HepG2 (cell line): ENCODE data around the gene UXS1. TPM values are rescaled to one million over a fixed set of nuclear protein-coding genes. Genes with fewer than 3 reads are reported as not detected.

Experiments
- ARNTL ChIP-seq: sonication (generic); formaldehyde crosslinking; IDR thresholded peaks from 2 replicates; pipeline ENCODE4 v1.4.0; 2020; ENCODE audit warnings: mild to moderate bottlenecking, missing genetic modification reagents
- BORCS8-MEF2B ChIP-seq: sonication (generic); formaldehyde crosslinking; IDR thresholded peaks from 2 replicates; pipeline ENCODE4 v1.8.0; 2022; ENCODE audit warnings: mild to moderate bottlenecking, missing genetic modification reagents
- CENPX ChIP-seq: sonication (generic); formaldehyde crosslinking; IDR thresholded peaks from 2 replicates; pipeline ENCODE4 v1.9.0; 2021; ENCODE audit warnings: mild to moderate bottlenecking, missing genetic modification reagents, moderate library complexity
- DMTF1 ChIP-seq: sonication (generic); formaldehyde crosslinking; IDR thresholded peaks from 2 replicates; pipeline ENCODE4 v1.4.0; 2020; ENCODE audit warnings: mild to moderate bottlenecking, missing genetic modification reagents
- GLI4 ChIP-seq: sonication (generic); formaldehyde crosslinking; IDR thresholded peaks from 2 replicates; pipeline ENCODE4 v1.5.1; 2020; ENCODE audit warnings: missing genetic modification reagents, mild to moderate bottlenecking, moderate library complexity, borderline replicate concordance
- MBNL3 ChIP-seq: fragments of 250-450 bp; sonication (Bioruptor Pico); conservative IDR thresholded peaks from 2 replicates; pipeline ENCODE4 v1.8.0; 2022; ENCODE audit warnings: mild to moderate bottlenecking, inconsistent platforms
- NFATC3 ChIP-seq: sonication (generic); formaldehyde crosslinking; IDR thresholded peaks from 2 replicates; pipeline ENCODE4 v1.5.1; 2020; ENCODE audit warnings: mild to moderate bottlenecking, missing genetic modification reagents
- PLRG1 ChIP-seq: fragments of 450-650 bp; conservative IDR thresholded peaks from 2 replicates; pipeline ENCODE4 v1.6.1; 2016
- POGK ChIP-seq: sonication (generic); formaldehyde crosslinking; conservative IDR thresholded peaks from 2 replicates; pipeline ENCODE4 v1.8.0; 2022; ENCODE audit warnings: mild to moderate bottlenecking, moderate library complexity, missing genetic modification reagents
- SIN3A ChIP-seq: IDR thresholded peaks from 2 replicates; pipeline ENCODE4 v1.6.1; 2011; ENCODE audit warnings: low read depth, mild to moderate bottlenecking, control low read depth, low read length, borderline replicate concordance
- STAG1 ChIP-seq: sonication (generic); formaldehyde crosslinking; IDR thresholded peaks from 2 replicates; pipeline ENCODE4 v1.4.0; 2020; ENCODE audit warnings: missing genetic modification reagents
- STAT5B ChIP-seq: sonication (generic); formaldehyde crosslinking; IDR thresholded peaks from 2 replicates; pipeline ENCODE4 v1.4.0; 2020; ENCODE audit warnings: missing genetic modification reagents
- TFDP1 ChIP-seq: IDR thresholded peaks from 2 replicates; pipeline ENCODE4 v1.6.1; 2016; ENCODE audit warnings: missing compliant biosample characterization, missing genetic modification reagents, borderline replicate concordance
- THYN1 ChIP-seq: sonication (generic); formaldehyde crosslinking; IDR thresholded peaks from 2 replicates; pipeline ENCODE4 v1.8.1; 2023; ENCODE audit warnings: low read depth, mild to moderate bottlenecking, moderate library complexity, missing genetic modification reagents, borderline replicate concordance
- YEATS2 ChIP-seq: sonication (generic); formaldehyde crosslinking; IDR thresholded peaks from 2 replicates; pipeline ENCODE4 v1.4.0; 2020; ENCODE audit warnings: missing genetic modification reagents, borderline replicate concordance
- ZBTB33 ChIP-seq: sonication (generic); formaldehyde crosslinking; IDR thresholded peaks from 2 replicates; pipeline ENCODE4 v1.4.0; 2020; ENCODE audit warnings: missing genetic modification reagents
- ZBTB7B ChIP-seq: sonication (generic); formaldehyde crosslinking; IDR thresholded peaks from 2 replicates; pipeline ENCODE4 v1.4.0; 2020; ENCODE audit warnings: missing genetic modification reagents
- ZFP37 ChIP-seq: sonication (generic); formaldehyde crosslinking; IDR thresholded peaks from 2 replicates; pipeline ENCODE4 v1.4.0; 2020; ENCODE audit warnings: missing genetic modification reagents, borderline replicate concordance
- ZFP62 ChIP-seq: sonication (generic); formaldehyde crosslinking; IDR thresholded peaks from 2 replicates; pipeline ENCODE4 v1.4.0; 2020; ENCODE audit warnings: missing genetic modification reagents
- ZNF382 ChIP-seq: sonication (generic); formaldehyde crosslinking; IDR thresholded peaks from 2 replicates; pipeline ENCODE4 v1.5.0; 2020; ENCODE audit warnings: missing genetic modification reagents, mild to moderate bottlenecking, borderline replicate concordance
- ZNF44 ChIP-seq: sonication (generic); formaldehyde crosslinking; IDR thresholded peaks from 2 replicates; pipeline ENCODE4 v1.5.1; 2020; ENCODE audit warnings: mild to moderate bottlenecking, missing genetic modification reagents
- ZNF446 ChIP-seq: sonication (generic); formaldehyde crosslinking; IDR thresholded peaks from 2 replicates; pipeline ENCODE4 v1.5.0; 2020; ENCODE audit warnings: mild to moderate bottlenecking, missing genetic modification reagents
- ZNF543 ChIP-seq: sonication (generic); formaldehyde crosslinking; IDR thresholded peaks from 2 replicates; pipeline ENCODE4 v1.4.0; 2020; ENCODE audit warnings: mild to moderate bottlenecking, missing genetic modification reagents
- ZNF841 ChIP-seq: sonication (generic); formaldehyde crosslinking; IDR thresholded peaks from 2 replicates; pipeline ENCODE4 v1.8.1; 2023; ENCODE audit warnings: missing genetic modification reagents, borderline replicate concordance
- ZZZ3 ChIP-seq: sonication (generic); formaldehyde crosslinking; IDR thresholded peaks from 2 replicates; pipeline ENCODE4 v1.4.0; 2020; ENCODE audit warnings: missing genetic modification reagents, mild to moderate bottlenecking, borderline replicate concordance
- polyA plus RNA-seq, 8 experiments: library from polyadenylated mRNA; depleted of rRNA in 3 of 8; stranded (reverse) in 7 of 8; unstranded in 1 of 8; fragments of >200 nt; fragmentation: Illumina TruSeq in 4 of 8; extraction: Trizol in 4 of 8; gene quantifications; 2 replicates each; pipeline versions ENCODE4 v1.2.1 to v1.2.3, GENCODE V29; 2011 to 2016; ENCODE audit warnings: low read depth in 4 of 8, missing spikeins in 1 of 8, mixed read lengths in 1 of 8; ENCODE audit not compliant: insufficient read depth in 1 of 8
- total RNA-seq, 5 experiments: library from RNA; depleted of rRNA; stranded (reverse); fragments of >200 nt; fragmentation: Illumina TruSeq; extraction: Trizol; gene quantifications; 2 replicates each; pipeline ENCODE4 v1.2.3, GENCODE V29; 2016; ENCODE audit warnings: low read depth in 1 of 5

UXS1 gene
- total and polyA plus RNA-seq, 2 of the 13 experiments (the other 11 are each of a cell fraction or from before 2014, with no cell fraction given), result 53.3 to 110 TPM

GRCh38 chr2:106193690-106193976 lies 468 bp downstream of the UXS1 start (continued):
- peak; percentile 13; the same call in 1 of the 2 replicates for TF ChIP-seq POGK (CRISPR knock-in tag)
- no peak for TF ChIP-seq TFDP1 (CRISPR knock-in tag)
- no peak for TF ChIP-seq PLRG1
- TF ChIP-seq ZZZ3 (CRISPR knock-in tag), result no peak
- TF ChIP-seq YEATS2 (CRISPR knock-in tag), result 0 out of 2 replicates have a peak, but pooled peaks have one; percentile 1
- TF ChIP-seq ARNTL (CRISPR knock-in tag), result no peak
- TF ChIP-seq ZNF543 (CRISPR knock-in tag), result no peak
- TF ChIP-seq SIN3A, result 0 out of 2 replicates have a peak, but pooled peaks have one; percentile 19
- TF ChIP-seq MBNL3 (CRISPR knock-in tag), result no peak
- TF ChIP-seq DMTF1 (CRISPR knock-in tag), result no peak
- no peak for TF ChIP-seq STAT5B (CRISPR knock-in tag)
- TF ChIP-seq BORCS8-MEF2B (CRISPR knock-in tag), result peak; percentile 27; the same call in 1 of the 2 replicates
- no peak for TF ChIP-seq THYN1 (CRISPR knock-in tag)
- no peak for TF ChIP-seq ZFP37 (CRISPR knock-in tag)
- TF ChIP-seq ZNF446, result peak; percentile 69; the same call in 1 of the 2 replicates
- 0 out of 2 replicates have a peak, but pooled peaks have one; percentile 1 for TF ChIP-seq STAG1 (CRISPR knock-in tag)
- peak; percentile 81 for TF ChIP-seq GLI4 (CRISPR knock-in tag)
- TF ChIP-seq ZBTB7B (CRISPR knock-in tag), result no peak
- no peak for TF ChIP-seq ZNF841 (CRISPR knock-in tag)
- 0 out of 2 replicates have a peak, but pooled peaks have one; percentile 33 for TF ChIP-seq ZNF44
- TF ChIP-seq ZFP62 (CRISPR knock-in tag), result no peak
- TF ChIP-seq NFATC3 (CRISPR knock-in tag), result no peak
- no peak for TF ChIP-seq ZBTB33 (CRISPR knock-in tag)
- TF ChIP-seq CENPX, result no peak
- no peak for TF ChIP-seq ZNF382
